Measurements from ENCODE around the gene MUC3A. TPM values are rescaled to one million over a fixed set of nuclear protein-coding genes. Genes with fewer than 3 reads are reported as not detected.
A peak's percentile ranks its signal among the peaks of the same experiment; 100 is the strongest.
"Not testable (repeated sequence)": the region's sequence is repeated elsewhere in the genome, so short reads cannot be mapped to it uniquely, and the experiment has no call there.

MUC3A gene, protein sequence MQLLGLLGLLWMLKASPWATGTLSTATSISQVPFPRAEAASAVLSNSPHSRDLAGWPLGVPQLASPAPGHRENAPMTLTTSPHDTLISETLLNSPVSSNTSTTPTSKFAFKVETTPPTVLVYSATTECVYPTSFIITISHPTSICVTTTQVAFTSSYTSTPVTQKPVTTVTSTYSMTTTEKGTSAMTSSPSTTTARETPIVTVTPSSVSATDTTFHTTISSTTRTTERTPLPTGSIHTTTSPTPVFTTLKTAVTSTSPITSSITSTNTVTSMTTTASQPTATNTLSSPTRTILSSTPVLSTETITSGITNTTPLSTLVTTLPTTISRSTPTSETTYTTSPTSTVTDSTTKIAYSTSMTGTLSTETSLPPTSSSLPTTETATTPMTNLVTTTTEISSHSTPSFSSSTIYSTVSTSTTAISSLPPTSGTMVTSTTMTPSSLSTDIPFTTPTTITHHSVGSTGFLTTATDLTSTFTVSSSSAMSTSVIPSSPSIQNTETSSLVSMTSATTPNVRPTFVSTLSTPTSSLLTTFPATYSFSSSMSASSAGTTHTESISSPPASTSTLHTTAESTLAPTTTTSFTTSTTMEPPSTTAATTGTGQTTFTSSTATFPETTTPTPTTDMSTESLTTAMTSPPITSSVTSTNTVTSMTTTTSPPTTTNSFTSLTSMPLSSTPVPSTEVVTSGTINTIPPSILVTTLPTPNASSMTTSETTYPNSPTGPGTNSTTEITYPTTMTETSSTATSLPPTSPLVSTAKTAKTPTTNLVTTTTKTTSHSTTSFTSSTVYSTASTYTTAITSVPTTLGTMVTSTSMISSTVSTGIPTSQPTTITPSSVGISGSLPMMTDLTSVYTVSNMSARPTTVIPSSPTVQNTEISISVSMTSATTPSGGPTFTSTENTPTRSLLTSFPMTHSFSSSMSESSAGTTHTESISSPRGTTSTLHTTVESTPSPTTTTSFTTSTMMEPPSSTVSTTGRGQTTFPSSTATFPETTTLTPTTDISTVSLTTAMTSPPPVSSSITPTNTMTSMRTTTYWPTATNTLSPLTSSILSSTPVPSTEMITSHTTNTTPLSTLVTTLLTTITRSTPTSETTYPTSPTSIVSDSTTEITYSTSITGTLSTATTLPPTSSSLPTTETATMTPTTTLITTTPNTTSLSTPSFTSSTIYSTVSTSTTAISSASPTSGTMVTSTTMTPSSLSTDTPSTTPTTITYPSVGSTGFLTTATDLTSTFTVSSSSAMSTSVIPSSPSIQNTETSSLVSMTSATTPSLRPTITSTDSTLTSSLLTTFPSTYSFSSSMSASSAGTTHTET (N-terminal part only)
- total RNA-seq: under 1 TPM in 1 of 2 donors, not detected in 1; 0.11 TPM

- H3K36me3 Mint-ChIP-seq (ENCODE audit: low read depth): no peaks in the 10 kb centered on the region
- no peak within 1 kb of the TSS for H3K4me3 Mint-ChIP-seq
- no peaks in the 10 kb centered on the region for H3K9me3 Mint-ChIP-seq
- H3K4me1 Mint-ChIP-seq: no peaks in the 10 kb centered on the region
- peaks cover 14% of the 10 kb centered on the region for H3K27me3 Mint-ChIP-seq
- ATAC-seq (replicated peaks): no peak
- H3K27ac Mint-ChIP-seq: no peak within 1 kb of the TSS
These were observed at the start of gene MUC3A for GRCh38 chr7:100949227-100949932. TSS of gene MUC3A (plus strand) at chr7:100949534. CDS start at chr7:100949625, 91 bp downstream.

DNA sequence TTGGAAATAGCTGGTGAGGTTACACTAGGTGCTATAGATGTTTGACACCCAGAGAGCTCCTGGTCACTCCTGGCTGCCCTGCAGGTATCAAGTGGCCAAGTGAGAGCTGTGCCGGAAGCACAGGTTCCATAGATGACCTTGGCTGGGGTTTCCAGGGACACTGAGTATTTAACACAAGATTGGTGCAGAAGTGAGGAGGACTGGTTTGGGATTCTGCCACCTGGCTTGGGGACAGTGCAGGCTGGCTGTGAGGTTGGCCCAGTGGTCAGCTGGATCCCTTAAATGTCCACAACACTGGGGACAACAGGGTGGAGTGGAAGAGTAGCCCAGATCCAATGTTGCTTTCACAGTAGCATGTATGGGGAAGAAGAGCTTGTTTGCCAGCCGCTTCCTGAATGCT is 48.4 kb upstream of the MUC3A start:
- peaks cover 4% of the 10 kb centered on the region for H3K36me3 Mint-ChIP-seq (ENCODE audit: low read depth)
- no peak overlapping the region for H3K27ac Mint-ChIP-seq
- H3K4me3 Mint-ChIP-seq: no peak overlapping the region
- H3K27me3 Mint-ChIP-seq: peaks cover 23% of the 10 kb centered on the region
- H3K9me3 Mint-ChIP-seq: no peaks in the 10 kb centered on the region
- no peak for ATAC-seq (replicated peaks)
- H3K4me1 Mint-ChIP-seq: peaks cover 4% of the 10 kb centered on the region

DNA sequence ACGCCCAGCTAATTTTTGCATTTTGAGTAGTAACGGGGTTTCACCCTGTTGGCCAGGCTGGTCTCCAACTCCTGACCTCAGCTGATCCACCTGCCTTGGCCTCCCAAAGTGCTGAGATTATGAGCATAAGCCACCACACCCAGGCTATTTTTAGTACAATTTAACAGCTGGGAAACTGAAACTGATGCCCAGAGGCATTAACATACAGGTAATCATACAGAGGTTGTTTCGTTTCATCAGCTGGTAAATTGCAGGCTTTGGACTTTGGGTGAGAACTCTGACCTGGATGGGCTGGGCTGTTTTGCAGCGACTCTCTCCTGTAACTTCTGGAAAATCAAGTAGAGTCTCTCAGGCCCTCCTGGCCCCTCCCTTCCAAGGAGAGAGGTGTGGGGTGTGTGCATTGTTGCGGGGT is 47.4 kb upstream of the MUC3A start:
- Mint-ChIP-seq H3K4me1 (no peaks in the 10 kb centered on the region), H3K36me3 (ENCODE audit: low read depth) (no peaks in the 10 kb centered on the region), H3K27ac (no peak overlapping the region), H3K9me3 (no peaks in the 10 kb centered on the region), H3K4me3 (no peak overlapping the region), H3K27me3 (peaks cover 18% of the 10 kb centered on the region)
- no peak for ATAC-seq (replicated peaks)

DNA sequence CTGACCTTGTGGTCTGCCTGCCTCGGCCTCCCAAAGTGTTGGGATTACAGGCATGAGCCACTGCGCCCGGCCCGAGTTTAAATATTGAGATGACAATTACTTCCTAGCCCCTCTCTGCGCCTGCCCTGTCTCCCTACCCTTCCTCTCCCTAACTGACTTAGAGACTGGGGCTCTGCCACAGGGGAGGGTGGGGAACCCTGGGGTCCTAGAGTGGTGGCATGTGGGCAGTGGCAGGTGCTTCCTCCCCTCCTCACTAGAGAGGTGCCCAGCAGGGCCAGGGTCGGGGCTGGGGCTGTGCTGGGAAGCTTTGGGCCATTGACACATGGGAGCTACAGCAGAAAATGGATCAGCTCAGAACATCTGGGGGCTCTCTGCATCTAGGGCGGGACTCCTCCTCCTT is 46.7 kb upstream of the MUC3A start:
- peaks cover 15% of the 10 kb centered on the region for H3K27me3 Mint-ChIP-seq
- no peaks in the 10 kb centered on the region for H3K4me1 Mint-ChIP-seq
- no peaks in the 10 kb centered on the region for H3K36me3 Mint-ChIP-seq (ENCODE audit: low read depth)
- H3K9me3 Mint-ChIP-seq: no peaks in the 10 kb centered on the region
- H3K4me3 Mint-ChIP-seq: no peak overlapping the region
- no peak overlapping the region for H3K27ac Mint-ChIP-seq
- no peak for ATAC-seq (replicated peaks)

DNA sequence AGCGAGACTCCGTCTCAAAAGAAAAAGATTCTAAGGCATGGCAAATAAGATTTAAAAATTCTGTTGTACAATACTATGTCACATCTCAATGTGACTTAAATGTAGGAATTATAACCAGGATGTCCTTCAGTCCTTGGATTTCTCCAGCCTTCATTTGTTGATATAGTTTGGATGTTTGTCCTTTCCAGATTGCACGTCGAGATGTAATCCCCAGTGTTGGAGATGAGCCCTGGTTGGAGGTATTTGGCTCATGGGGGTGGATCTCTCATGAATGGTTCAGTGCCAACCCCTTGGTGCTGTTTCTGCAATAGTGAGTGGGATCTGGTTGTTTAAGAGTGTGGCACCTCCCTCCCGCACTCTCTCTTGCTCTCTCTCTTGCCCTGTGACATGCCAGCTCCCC is 40.8 kb upstream of the MUC3A start:
- H3K4me1 Mint-ChIP-seq: no peaks in the 10 kb centered on the region
- peaks cover 6% of the 10 kb centered on the region for H3K27me3 Mint-ChIP-seq
- no peak for ATAC-seq (replicated peaks)
- H3K27ac Mint-ChIP-seq: no peak overlapping the region
- no peak overlapping the region for H3K4me3 Mint-ChIP-seq
- no peaks in the 10 kb centered on the region for H3K9me3 Mint-ChIP-seq
- H3K36me3 Mint-ChIP-seq (ENCODE audit: low read depth): no peaks in the 10 kb centered on the region

GRCh38 chr7:100910443-100910842 is 38.9 kb upstream of the MUC3A start:
- ATAC-seq (replicated peaks); H3K36me3 Mint-ChIP-seq (ENCODE audit: low read depth); H3K9me3 Mint-ChIP-seq; H3K4me3 Mint-ChIP-seq; H3K27ac Mint-ChIP-seq; H3K4me1 Mint-ChIP-seq: not testable (repeated sequence)
- H3K27me3 Mint-ChIP-seq: peaks cover 11% of the 10 kb centered on the region

- no peaks in the 10 kb centered on the region for H3K36me3 Mint-ChIP-seq (ENCODE audit: low read depth)
- H3K4me3 Mint-ChIP-seq: no peak overlapping the region
- no peaks in the 10 kb centered on the region for H3K9me3 Mint-ChIP-seq
- no peak overlapping the region for H3K27ac Mint-ChIP-seq
- ATAC-seq (replicated peaks): no peak
- peaks cover 14% of the 10 kb centered on the region for H3K27me3 Mint-ChIP-seq
- H3K4me1 Mint-ChIP-seq: peaks cover 6% of the 10 kb centered on the region
These were observed 37.9 kb upstream of the MUC3A start for GRCh38 chr7:100911484-100911883.

- Mint-ChIP-seq H3K27me3 (peaks cover 18% of the 10 kb centered on the region), H3K4me3 (no peak overlapping the region), H3K36me3 (ENCODE audit: low read depth) (no peaks in the 10 kb centered on the region), H3K4me1 (peaks cover 6% of the 10 kb centered on the region), H3K27ac (no peak overlapping the region), H3K9me3 (no peaks in the 10 kb centered on the region)
- no peak for ATAC-seq (replicated peaks)
These were observed 35.0 kb upstream of the MUC3A start for GRCh38 chr7:100914208-100914878.

DNA sequence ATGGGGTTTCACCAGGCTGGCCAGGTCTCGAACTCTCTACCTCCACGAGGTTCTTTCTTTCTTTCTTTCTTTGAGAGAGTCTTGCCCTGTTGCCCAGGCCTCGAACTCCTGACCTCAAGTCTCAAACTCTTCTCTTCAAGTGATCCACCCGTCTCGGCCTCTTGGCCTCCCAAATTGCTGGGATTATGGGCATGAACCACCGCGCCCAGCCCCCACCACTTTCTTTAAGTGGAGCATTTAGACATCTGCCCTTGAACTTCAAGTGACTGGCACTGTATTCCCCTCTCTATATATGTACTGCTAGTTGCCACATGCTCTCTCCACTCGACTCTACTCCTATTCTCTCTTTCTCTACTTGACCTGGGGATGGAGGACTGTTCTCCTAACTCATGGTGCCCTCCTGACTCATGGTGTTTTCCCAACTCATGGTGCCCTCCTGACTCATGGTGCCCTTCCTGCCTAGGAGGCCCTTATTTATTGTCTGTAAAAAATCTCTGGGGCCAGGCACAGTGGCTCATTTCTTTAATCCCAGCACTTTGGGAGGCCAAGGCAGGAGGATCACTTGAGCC is 34.4 kb upstream of the MUC3A start:
- Mint-ChIP-seq H3K4me3 (no peak overlapping the region), H3K36me3 (ENCODE audit: low read depth) (no peaks in the 10 kb centered on the region), H3K9me3 (no peaks in the 10 kb centered on the region), H3K27me3 (peaks cover 22% of the 10 kb centered on the region), H3K4me1 (peaks cover 6% of the 10 kb centered on the region), H3K27ac (no peak overlapping the region)
- peak; percentile 92 for ATAC-seq (replicated peaks)

DNA sequence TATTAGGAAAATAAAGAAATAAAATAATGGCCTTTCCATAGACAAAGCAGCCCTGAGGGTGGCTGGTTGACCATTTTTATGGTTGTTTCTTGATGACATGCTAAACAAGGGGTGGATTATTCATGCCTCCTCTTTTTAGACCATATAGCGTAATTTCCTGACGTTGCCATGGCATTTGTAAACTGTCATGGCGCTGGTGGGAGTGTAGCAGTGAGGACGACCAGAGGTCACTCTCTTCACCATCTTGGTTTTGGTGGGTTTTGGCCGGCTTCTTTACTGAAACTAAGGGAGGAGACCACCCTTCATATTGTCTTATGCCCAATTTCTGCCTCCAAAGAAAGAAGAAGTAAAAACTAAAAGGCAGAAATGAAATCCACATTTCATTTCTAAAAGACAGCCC is 30.0 kb upstream of the MUC3A start:
- H3K4me1 Mint-ChIP-seq; ATAC-seq (replicated peaks); H3K9me3 Mint-ChIP-seq; H3K27ac Mint-ChIP-seq; H3K4me3 Mint-ChIP-seq; H3K36me3 Mint-ChIP-seq (ENCODE audit: low read depth): not testable (repeated sequence)
- peaks cover 40% of the 10 kb centered on the region for H3K27me3 Mint-ChIP-seq

- ATAC-seq (replicated peaks); H3K36me3 Mint-ChIP-seq (ENCODE audit: low read depth); H3K4me3 Mint-ChIP-seq; H3K27ac Mint-ChIP-seq; H3K4me1 Mint-ChIP-seq; H3K9me3 Mint-ChIP-seq: not testable (repeated sequence)
- H3K27me3 Mint-ChIP-seq: peaks cover 39% of the 10 kb centered on the region
These were observed 29.4 kb upstream of the MUC3A start for GRCh38 chr7:100919779-100920437.

DNA sequence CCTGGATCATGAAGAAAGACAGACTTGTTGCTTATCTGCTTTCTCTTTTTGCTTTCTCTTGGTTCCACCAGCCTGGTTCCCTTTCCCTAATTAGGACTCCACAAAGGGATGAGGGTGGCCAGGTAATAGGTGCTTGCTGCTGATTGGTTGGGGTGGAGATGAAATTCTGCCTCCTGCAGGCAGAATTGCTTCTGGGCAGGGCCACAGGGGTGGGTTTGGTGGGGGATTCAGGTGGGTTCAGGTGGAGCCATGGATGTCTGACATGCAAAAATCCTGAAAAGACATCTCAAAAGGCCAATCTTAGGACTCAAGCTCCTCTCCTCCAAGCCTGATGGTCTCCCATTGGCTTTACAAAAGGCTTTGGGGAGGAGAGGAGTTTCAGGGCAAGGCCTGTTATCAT is 28.3 kb upstream of the MUC3A start:
- ATAC-seq (replicated peaks): no peak
- Mint-ChIP-seq H3K27me3 (peaks cover 36% of the 10 kb centered on the region), H3K4me1 (no peaks in the 10 kb centered on the region), H3K4me3 (no peak overlapping the region), H3K9me3 (no peaks in the 10 kb centered on the region), H3K27ac (no peak overlapping the region), H3K36me3 (ENCODE audit: low read depth) (no peaks in the 10 kb centered on the region)

DNA sequence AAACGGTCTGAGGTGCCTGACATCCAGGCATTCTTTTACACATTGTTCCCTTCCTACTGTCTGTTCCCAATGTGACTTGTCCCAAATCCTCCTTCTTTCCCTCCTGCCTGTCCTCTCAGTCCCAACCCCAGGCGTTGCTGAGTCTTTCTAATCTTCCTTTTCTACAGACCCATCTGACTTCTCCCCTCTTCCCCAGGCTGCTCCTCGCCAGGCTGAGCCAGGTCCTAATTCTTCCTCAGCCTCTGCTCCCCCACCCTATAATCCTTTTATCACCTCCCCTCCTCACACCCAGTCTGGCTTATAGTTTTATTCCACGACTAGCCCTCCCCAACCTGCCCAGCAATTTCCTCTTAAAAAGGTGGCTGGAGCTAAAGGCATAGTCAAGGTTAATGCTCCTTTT is 25.7 kb upstream of the MUC3A start:
- H3K36me3 Mint-ChIP-seq (ENCODE audit: low read depth); H3K4me3 Mint-ChIP-seq; ATAC-seq (replicated peaks); H3K4me1 Mint-ChIP-seq; H3K9me3 Mint-ChIP-seq; H3K27ac Mint-ChIP-seq: not testable (repeated sequence)
- peaks cover 29% of the 10 kb centered on the region for H3K27me3 Mint-ChIP-seq
